Tibial artery (tissue), 4 donors: ENCODE data around the gene TSPAN9.

Experiments
- DNase-seq, 2 donors: peaks; one replicate each; pipeline ENCODE4 v3.0.0-alpha.2; 2019
- H3K27ac ChIP-seq, 2 donors: fragments of 200-600 bp; sonication (generic) in 1 of 2; 1 replicate in 1 of 2; 2 replicates in 1 of 2; pipeline ENCODE4 v1.5.1; 2018 to 2019; ENCODE audit warnings: mild to moderate bottlenecking in 1 of 2
- H3K27me3 ChIP-seq, 2 donors: fragments of 200-600 bp; sonication (generic) in 1 of 2; one replicate each; pipeline versions ENCODE4 v1.5.1 to v1.6.0; 2016 to 2019
- H3K36me3 ChIP-seq, 3 donors: fragments of 200-600 bp; sonication (generic) in 2 of 3; one replicate each; pipeline ENCODE4 v1.5.1; 2016 to 2019; ENCODE audit warnings: mild to moderate bottlenecking in 2 of 3
- H3K4me1 ChIP-seq, 4 donors: fragments of 200-600 bp; sonication (generic) in 2 of 4; 1 replicate in 3 of 4; 2 replicates in 1 of 4; pipeline ENCODE4 v1.5.1; 2016 to 2019
- H3K4me3 ChIP-seq, 2 donors: fragments of 200-600 bp; sonication (generic) in 1 of 2; 1 replicate in 1 of 2; 2 replicates in 1 of 2; pipeline ENCODE4 v1.5.1; 2018 to 2019; ENCODE audit warnings: mild to moderate bottlenecking in 2 of 2
- H3K9me3 ChIP-seq, 3 donors: fragments of 200-600 bp; sonication (generic) in 1 of 3; one replicate each; pipeline ENCODE4 v1.5.1; 2016 to 2019
- intact Hi-C: fragments of 100-400 bp; cut with DNase I; formaldehyde crosslinking; loops from one replicate; pipeline ENCODE4 v1.15.0; 2023; ENCODE audit warnings: low total_unique reads
- TF ChIP-seq, protein P1 (sequence below), 2 experiments: fragments of 200-600 bp in 1 of 2; fragments of 450-650 bp in 1 of 2; IDR thresholded peaks; one replicate each; pipeline ENCODE4 v1.5.1; 2017 to 2019; ENCODE audit warnings: antibody characterized with exemption in 2 of 2, mild to moderate bottlenecking in 1 of 2, moderate library complexity in 1 of 2

TSPAN9 gene

DNA sequence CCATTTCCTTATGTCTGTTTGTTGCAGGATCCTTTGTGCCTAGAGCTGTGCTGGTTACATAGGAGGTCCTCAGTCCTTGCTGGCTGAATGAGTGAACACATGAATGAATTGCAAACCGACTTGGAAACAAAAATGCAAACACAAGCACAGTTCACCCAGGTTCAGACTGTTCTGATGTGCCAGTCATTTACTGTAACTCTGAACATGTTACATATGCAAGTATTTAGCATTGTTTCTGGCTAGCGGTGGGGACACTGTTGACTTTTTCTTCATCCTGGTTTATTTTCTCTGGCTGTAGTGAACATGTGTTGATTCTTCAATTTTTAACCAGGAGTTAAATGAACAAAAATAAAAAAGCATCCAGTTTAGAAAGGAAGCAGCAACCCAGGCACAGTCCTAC, 33.4 kb downstream of the TSPAN9 start:
- peaks cover 0 to 3% (median 0%) of the 10 kb centered on the region in 3 donors for H3K36me3 ChIP-seq
- no peaks in the 10 kb centered on the region for H3K9me3 ChIP-seq
- intact Hi-C loops, result no loop called here
- H3K27ac ChIP-seq, result no peak overlapping the region
- no peak for DNase-seq
- no peaks in the 10 kb centered on the region for H3K27me3 ChIP-seq
- TF ChIP-seq, protein P1, sequence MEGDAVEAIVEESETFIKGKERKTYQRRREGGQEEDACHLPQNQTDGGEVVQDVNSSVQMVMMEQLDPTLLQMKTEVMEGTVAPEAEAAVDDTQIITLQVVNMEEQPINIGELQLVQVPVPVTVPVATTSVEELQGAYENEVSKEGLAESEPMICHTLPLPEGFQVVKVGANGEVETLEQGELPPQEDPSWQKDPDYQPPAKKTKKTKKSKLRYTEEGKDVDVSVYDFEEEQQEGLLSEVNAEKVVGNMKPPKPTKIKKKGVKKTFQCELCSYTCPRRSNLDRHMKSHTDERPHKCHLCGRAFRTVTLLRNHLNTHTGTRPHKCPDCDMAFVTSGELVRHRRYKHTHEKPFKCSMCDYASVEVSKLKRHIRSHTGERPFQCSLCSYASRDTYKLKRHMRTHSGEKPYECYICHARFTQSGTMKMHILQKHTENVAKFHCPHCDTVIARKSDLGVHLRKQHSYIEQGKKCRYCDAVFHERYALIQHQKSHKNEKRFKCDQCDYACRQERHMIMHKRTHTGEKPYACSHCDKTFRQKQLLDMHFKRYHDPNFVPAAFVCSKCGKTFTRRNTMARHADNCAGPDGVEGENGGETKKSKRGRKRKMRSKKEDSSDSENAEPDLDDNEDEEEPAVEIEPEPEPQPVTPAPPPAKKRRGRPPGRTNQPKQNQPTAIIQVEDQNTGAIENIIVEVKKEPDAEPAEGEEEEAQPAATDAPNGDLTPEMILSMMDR (IDR thresholded peaks at IDR 0.05), result no peak
- no peak overlapping the region for H3K4me3 ChIP-seq
- peaks cover 0 to 30% (median 14%) of the 10 kb centered on the region in 4 donors for H3K4me1 ChIP-seq

DNA sequence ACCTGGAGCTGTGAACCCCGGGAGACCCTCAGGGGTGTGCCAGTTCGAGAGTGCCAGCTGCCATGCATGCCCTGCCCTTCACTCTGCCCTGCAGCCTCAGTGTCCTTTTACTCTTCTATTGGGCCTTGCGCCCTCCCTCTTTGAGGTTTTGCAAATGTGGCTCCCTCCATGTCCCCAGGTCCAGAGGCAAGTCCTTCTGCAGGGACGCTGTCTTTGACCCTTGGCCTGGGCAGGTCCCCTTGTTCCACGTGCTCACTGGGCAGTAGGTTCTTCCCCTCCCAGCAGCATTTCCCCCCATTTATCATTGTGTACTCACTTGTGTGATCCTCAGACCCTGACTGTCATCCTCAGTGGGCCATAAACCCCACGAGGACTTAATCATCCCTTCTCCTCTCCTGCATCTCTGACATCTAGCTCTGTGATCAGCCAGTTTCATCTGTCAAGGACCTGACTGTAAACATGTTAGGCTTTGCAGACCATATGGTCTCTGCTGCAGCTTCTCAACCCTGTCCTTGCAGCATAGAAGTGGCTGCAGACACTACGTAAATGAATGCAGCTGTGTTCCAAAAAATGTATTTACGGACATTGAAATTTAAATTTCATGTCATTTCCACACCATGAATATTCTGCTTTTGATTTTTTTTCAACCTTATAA, 36.6 kb downstream of the TSPAN9 start:
- DNase-seq, result no peak
- peaks cover 0 to 14% (median 4%) of the 10 kb centered on the region in 4 donors for H3K4me1 ChIP-seq
- intact Hi-C loops, result no loop called here
- TF ChIP-seq, protein P1 (IDR thresholded peaks at IDR 0.05), result no peak
- H3K27me3 ChIP-seq, result no peaks in the 10 kb centered on the region
- peaks cover 0 to 3% (median 0%) of the 10 kb centered on the region in 3 donors for H3K36me3 ChIP-seq
- no peaks in the 10 kb centered on the region for H3K9me3 ChIP-seq
- H3K27ac ChIP-seq, result no peak overlapping the region
- no peak overlapping the region for H3K4me3 ChIP-seq

DNA sequence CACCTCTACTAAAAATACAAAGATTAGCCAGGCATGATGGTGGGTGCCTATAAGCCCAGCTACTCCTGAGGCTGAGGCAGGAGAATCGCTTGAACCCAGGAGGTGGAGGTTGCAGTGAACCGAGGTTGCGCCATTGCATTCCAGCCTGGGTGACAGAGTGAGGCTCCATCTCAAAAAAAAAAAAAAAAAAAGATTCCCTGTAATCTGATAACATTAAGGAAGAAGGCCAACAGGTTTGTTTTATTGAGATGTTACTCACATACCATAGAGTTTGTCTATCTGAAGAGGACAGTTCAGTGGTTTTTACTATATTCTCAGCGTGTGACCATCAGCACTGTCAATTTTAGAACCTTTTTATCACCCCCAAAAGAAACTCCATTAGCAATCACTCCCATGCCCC, 37.5 kb downstream of the TSPAN9 start:
- peaks cover 0 to 22% (median 13%) of the 10 kb centered on the region in 4 donors for H3K4me1 ChIP-seq
- TF ChIP-seq, protein P1 (IDR thresholded peaks at IDR 0.05), result no peak
- intact Hi-C loops, result no loop called here
- DNase-seq, result no peak
- no peaks in the 10 kb centered on the region for H3K27me3 ChIP-seq
- H3K27ac ChIP-seq, result no peak overlapping the region
- no peak overlapping the region for H3K4me3 ChIP-seq
- peaks cover 0 to 3% (median 0%) of the 10 kb centered on the region in 3 donors for H3K36me3 ChIP-seq
- no peaks in the 10 kb centered on the region for H3K9me3 ChIP-seq

DNA sequence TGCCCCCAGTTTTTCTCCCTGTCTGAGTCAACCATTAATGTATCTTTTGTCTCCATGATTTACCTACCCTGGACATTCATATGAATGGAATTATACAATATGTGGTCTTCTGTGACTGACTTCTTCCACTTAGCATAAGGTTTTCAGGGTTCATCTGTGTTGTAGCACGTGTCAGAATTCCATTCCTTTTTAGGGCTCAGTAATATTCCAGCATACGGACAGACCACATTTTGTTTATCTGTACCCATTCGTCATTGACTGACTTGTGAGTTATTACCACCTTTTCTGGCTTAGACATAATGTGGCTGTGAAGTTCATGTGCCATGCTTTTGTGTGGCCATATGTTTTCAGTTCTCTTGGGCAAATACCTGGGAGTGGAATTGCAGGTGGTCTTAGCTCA, 37.9 kb downstream of the TSPAN9 start:
- DNase-seq, result no peak
- Histone ChIP-seq H3K4me1 (peaks cover 0 to 26% (median 16%) of the 10 kb centered on the region in 4 donors), H3K36me3 (peaks cover 0 to 3% (median 0%) of the 10 kb centered on the region in 3 donors), H3K4me3 (no peak overlapping the region), H3K9me3 (no peaks in the 10 kb centered on the region), H3K27me3 (no peaks in the 10 kb centered on the region), H3K27ac (no peak overlapping the region)
- TF ChIP-seq, protein P1 (IDR thresholded peaks at IDR 0.05), result no peak
- intact Hi-C loops, result no loop called here

DNA sequence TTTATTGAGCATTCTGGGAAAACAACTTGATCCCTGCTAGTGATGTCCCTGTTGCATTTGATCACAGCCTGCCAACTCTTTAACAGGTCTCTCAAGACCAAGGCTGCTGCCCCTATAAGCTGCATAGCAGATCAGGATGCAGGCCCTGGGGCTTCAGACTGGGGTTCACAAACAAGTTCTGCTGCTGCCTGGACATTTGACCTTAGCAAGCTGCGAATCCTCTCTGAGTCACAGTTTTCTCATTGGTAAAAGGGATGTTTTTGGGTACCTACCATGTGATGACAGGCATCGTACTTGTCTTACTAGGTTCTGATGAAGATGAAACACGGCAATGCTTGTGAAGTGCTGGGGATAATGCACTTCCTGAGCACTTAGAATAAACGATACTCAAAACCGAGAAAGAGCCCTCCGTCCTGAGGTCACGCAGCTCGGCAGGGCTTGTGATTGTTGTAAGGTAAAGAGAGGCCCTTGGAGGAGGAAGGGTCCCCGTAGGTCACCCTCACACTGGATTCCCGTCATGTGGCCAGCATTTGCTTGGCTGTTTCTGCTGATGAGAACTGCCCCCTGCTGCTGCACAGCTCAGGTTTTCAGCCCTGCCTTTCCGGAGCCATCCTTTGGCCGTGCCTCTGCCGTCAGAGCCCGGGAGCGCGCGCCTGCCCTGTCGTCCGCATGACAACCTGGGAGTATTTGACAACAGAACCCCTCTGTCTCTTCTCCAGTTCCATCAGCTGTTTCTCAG, 39.1 kb downstream of the TSPAN9 start:
- H3K4me3 ChIP-seq, result no peak overlapping the region
- no peak overlapping the region for H3K27ac ChIP-seq
- DNase-seq, result no peak

More for the DNA sequence above, 39.1 kb downstream of the TSPAN9 start:
- TF ChIP-seq, protein P1 (IDR thresholded peaks at IDR 0.05), result no peak
- intact Hi-C loops, result no loop called here
- Histone ChIP-seq H3K9me3 (no peaks in the 10 kb centered on the region), H3K4me1 (peaks cover 0 to 30% (median 25%) of the 10 kb centered on the region in 4 donors), H3K27me3 (no peaks in the 10 kb centered on the region), H3K36me3 (peaks cover 0 to 3% (median 0%) of the 10 kb centered on the region in 3 donors)
